Thyroid gland (tissue), 4 donors: Measurements from ENCODE around the gene TAF1B.

Experiments
- CTCF ChIP-seq, 6 experiments: fragments of 200-600 bp in 3 of 6; fragments of 450-650 bp in 3 of 6; sonication (generic) in 3 of 6; IDR thresholded peaks; one replicate each; pipeline ENCODE4 v1.5.1; 2016 to 2019; ENCODE audit warnings: antibody characterized with exemption in 6 of 6, mild to moderate bottlenecking in 2 of 6, inconsistent platforms in 1 of 6, moderate library complexity in 1 of 6
- POLR2A ChIP-seq, 2 donors: fragments of 450-650 bp; IDR thresholded peaks; one replicate each; pipeline ENCODE4 v1.6.1; 2017; ENCODE audit warnings: antibody characterized with exemption in 2 of 2, mild to moderate bottlenecking in 2 of 2, moderate library complexity in 1 of 2

DNA sequence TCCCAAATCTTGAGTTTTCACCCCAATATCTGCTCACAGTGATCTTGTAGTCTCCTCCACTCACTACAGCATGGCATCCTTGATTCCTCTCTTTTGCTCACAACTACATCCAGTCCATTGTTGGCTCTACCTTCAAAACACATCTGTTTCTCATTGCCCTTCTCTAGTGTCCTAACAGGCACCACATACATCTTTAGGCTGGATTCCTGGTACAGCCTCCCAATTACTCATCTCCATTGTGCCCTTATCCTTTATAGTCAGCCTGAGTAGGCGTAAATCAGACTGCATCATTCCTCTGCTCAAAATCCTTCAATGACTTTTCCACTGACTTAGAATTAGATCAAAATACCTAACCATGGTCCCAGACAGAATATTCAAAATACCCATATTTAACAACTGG, 10.7 kb upstream of the TAF1B start:
- TF ChIP-seq POLR2A (IDR thresholded peaks at IDR 0.05) (no peak), CTCF (IDR thresholded peaks at IDR 0.05) (no peak)
